ENCODE measurements around the gene CTNNBL1. TPM values are rescaled to one million over a fixed set of nuclear protein-coding genes. Genes with fewer than 3 reads are reported as not detected.

The CTNNBL1 gene
- total and polyA plus RNA-seq, 2 experiments from 2014 or later = 25.3 to 53.7 TPM

GRCh38 chr20:37808233-37809070, 114.6 kb downstream of the CTNNBL1 start:
- DNase-seq = no peak
- H3K27ac ChIP-seq = no peak overlapping the region
- H3K4me2 ChIP-seq (ENCODE audit: unreplicated experiment) = no peak overlapping the region
- no peak overlapping the region for H2AFZ ChIP-seq
- H3K4me3 ChIP-seq = no peak overlapping the region
- no peak overlapping the region for H3K9ac ChIP-seq
- H4K20me1 ChIP-seq (ENCODE audit: insufficient read depth) = no peaks in the 10 kb centered on the region
- H3K36me3 ChIP-seq (ENCODE audit: low read depth) = peaks cover 5% of the 10 kb centered on the region; the same call in 1 of the 2 replicates
- no peaks in the 10 kb centered on the region for H3K9me3 ChIP-seq (ENCODE audit: low read depth)
- no peaks in the 10 kb centered on the region for H3K4me1 ChIP-seq (ENCODE audit: insufficient read depth)
- H3K9me2 ChIP-seq (ENCODE audit: insufficient read depth) = no peaks in the 10 kb centered on the region
- WGBS, 2 experiments (ENCODE audit: low coverage in 1 of 2, low lambda C conversion rate in 2 of 2, missing lambda C conversion rate in 2 of 2) = 92 to 94% methylated on average over 7 of the region's 7 CpGs
- H3F3A ChIP-seq (ENCODE audit: insufficient read depth) = no peaks in the 10 kb centered on the region
- in situ Hi-C loops (cut with MboI) = no loop called here
- H3K27me3 ChIP-seq (replicated peaks; ENCODE audit: insufficient read depth) = no peaks in the 10 kb centered on the region
- no peaks in the 10 kb centered on the region for H3K79me2 ChIP-seq (ENCODE audit: insufficient read depth)
- TF ChIP-seq EZH2 (IDR thresholded peaks at IDR 0.05; ENCODE audit: insufficient read depth, poor library complexity, severe bottlenecking) = no peak
- no peak for TF ChIP-seq EZH2phosphoT487 (IDR thresholded peaks at IDR 0.05; ENCODE audit: insufficient read depth, low read depth)

GRCh38 chr20:37810027-37810426, 116.2 kb downstream of the CTNNBL1 start:
- no peaks in the 10 kb centered on the region for H3F3A ChIP-seq (ENCODE audit: insufficient read depth)
- H3K36me3 ChIP-seq (ENCODE audit: low read depth) = peaks cover 5% of the 10 kb centered on the region; the same call in 1 of the 2 replicates
- H3K4me1 ChIP-seq (ENCODE audit: insufficient read depth) = no peaks in the 10 kb centered on the region
- no peak overlapping the region for H2AFZ ChIP-seq
- H3K27ac ChIP-seq = no peak overlapping the region
- no peak for DNase-seq
- no peak overlapping the region for H3K4me2 ChIP-seq (ENCODE audit: unreplicated experiment)
- no peaks in the 10 kb centered on the region for H3K9me3 ChIP-seq (ENCODE audit: low read depth)
- in situ Hi-C loops (cut with MboI) = no loop called here
- 98 to 99% methylated on average over 4 of the region's 4 CpGs for WGBS, 2 experiments (ENCODE audit: low coverage in 1 of 2, low lambda C conversion rate in 2 of 2, missing lambda C conversion rate in 2 of 2)
- H4K20me1 ChIP-seq (ENCODE audit: insufficient read depth) = no peaks in the 10 kb centered on the region
- TF ChIP-seq EZH2 (IDR thresholded peaks at IDR 0.05; ENCODE audit: insufficient read depth, poor library complexity, severe bottlenecking) = no peak
- no peak for TF ChIP-seq EZH2phosphoT487 (IDR thresholded peaks at IDR 0.05; ENCODE audit: insufficient read depth, low read depth)
- no peaks in the 10 kb centered on the region for H3K79me2 ChIP-seq (ENCODE audit: insufficient read depth)
- H3K9ac ChIP-seq = no peak overlapping the region
- H3K27me3 ChIP-seq (replicated peaks; ENCODE audit: insufficient read depth) = no peaks in the 10 kb centered on the region
- H3K4me3 ChIP-seq = no peak overlapping the region
- no peaks in the 10 kb centered on the region for H3K9me2 ChIP-seq (ENCODE audit: insufficient read depth)

DNA sequence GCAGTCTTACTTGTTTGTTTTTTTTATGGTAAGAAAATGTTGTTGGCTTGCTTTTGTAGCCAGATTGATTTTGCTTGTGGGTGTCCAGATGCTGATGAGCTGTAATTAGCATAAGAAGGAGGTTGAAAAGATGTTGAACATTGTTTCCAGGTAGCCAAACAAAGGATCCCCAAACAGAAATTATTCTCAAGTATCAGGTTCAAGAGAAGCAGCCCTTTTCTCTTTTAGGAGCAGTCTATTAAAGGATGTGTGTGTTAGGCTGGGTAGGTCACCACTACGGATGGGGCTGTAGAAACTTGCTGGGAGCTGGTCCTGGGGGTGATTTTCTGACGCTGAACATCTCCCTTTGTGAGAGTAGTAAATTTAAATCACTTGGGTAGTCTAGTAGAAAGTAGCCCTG, 122.2 kb downstream of the CTNNBL1 start:
- H2AFZ ChIP-seq = no peak overlapping the region
- no peaks in the 10 kb centered on the region for H4K20me1 ChIP-seq (ENCODE audit: insufficient read depth)
- H3K4me1 ChIP-seq (ENCODE audit: insufficient read depth) = peaks cover 2% of the 10 kb centered on the region
- no peak overlapping the region for H3K4me2 ChIP-seq (ENCODE audit: unreplicated experiment)
- H3K27ac ChIP-seq = no peak overlapping the region
- no peak for DNase-seq
- H3K9ac ChIP-seq = no peak overlapping the region
- no peak overlapping the region for H3K4me3 ChIP-seq
- TF ChIP-seq EZH2phosphoT487 (IDR thresholded peaks at IDR 0.05; ENCODE audit: insufficient read depth, low read depth) (no peak), EZH2 (IDR thresholded peaks at IDR 0.05; ENCODE audit: insufficient read depth, poor library complexity, severe bottlenecking) (no peak)
- in situ Hi-C loops (cut with MboI) = no loop called here
- peaks cover 4% of the 10 kb centered on the region for H3F3A ChIP-seq (ENCODE audit: insufficient read depth)
- H3K9me3 ChIP-seq (ENCODE audit: low read depth) = no peaks in the 10 kb centered on the region
- no peaks in the 10 kb centered on the region for H3K27me3 ChIP-seq (replicated peaks; ENCODE audit: insufficient read depth)
- H3K36me3 ChIP-seq (ENCODE audit: low read depth) = no peaks in the 10 kb centered on the region
- WGBS, 2 experiments (ENCODE audit: low coverage in 1 of 2, low lambda C conversion rate in 2 of 2, missing lambda C conversion rate in 2 of 2) = 91 to 100% methylated on average over 2 of the region's 2 CpGs
- no peaks in the 10 kb centered on the region for H3K9me2 ChIP-seq (ENCODE audit: insufficient read depth)
- no peaks in the 10 kb centered on the region; the same call in 1 of the 2 replicates for H3K79me2 ChIP-seq (ENCODE audit: insufficient read depth)

GRCh38 chr20:37816726-37817125, 122.9 kb downstream of the CTNNBL1 start:
- 76% methylated on average over 2 of the region's 2 CpGs for WGBS, 2 experiments (ENCODE audit: low coverage in 1 of 2, low lambda C conversion rate in 2 of 2, missing lambda C conversion rate in 2 of 2)
- Histone ChIP-seq H3K4me2 (ENCODE audit: unreplicated experiment) (no peak overlapping the region), H3K36me3 (ENCODE audit: low read depth) (no peaks in the 10 kb centered on the region), H4K20me1 (ENCODE audit: insufficient read depth) (no peaks in the 10 kb centered on the region), H3K9me3 (ENCODE audit: low read depth) (no peaks in the 10 kb centered on the region), H3K4me3 (no peak overlapping the region), H2AFZ (no peak overlapping the region), H3K4me1 (ENCODE audit: insufficient read depth) (peaks cover 9% of the 10 kb centered on the region), H3K27me3 (replicated peaks; ENCODE audit: insufficient read depth) (no peaks in the 10 kb centered on the region), H3K79me2 (ENCODE audit: insufficient read depth) (no peaks in the 10 kb centered on the region; the same call in 1 of the 2 replicates), H3K9me2 (ENCODE audit: insufficient read depth) (no peaks in the 10 kb centered on the region), H3K27ac (no peak overlapping the region), H3F3A (ENCODE audit: insufficient read depth) (peaks cover 11% of the 10 kb centered on the region), H3K9ac (no peak overlapping the region)
- in situ Hi-C loops (cut with MboI) = no loop called here
- TF ChIP-seq EZH2phosphoT487 (IDR thresholded peaks at IDR 0.05; ENCODE audit: insufficient read depth, low read depth) (no peak), EZH2 (IDR thresholded peaks at IDR 0.05; ENCODE audit: insufficient read depth, poor library complexity, severe bottlenecking) (no peak)
- DNase-seq = peak; percentile 4

Data from GM23248 (cell line).